Measurements from ENCODE around the gene CEMIP2.
"Not testable (repeated sequence)": the region's sequence is repeated elsewhere in the genome, so short reads cannot be mapped to it uniquely, and the experiment has no call there.

Gene CEMIP2, protein sequence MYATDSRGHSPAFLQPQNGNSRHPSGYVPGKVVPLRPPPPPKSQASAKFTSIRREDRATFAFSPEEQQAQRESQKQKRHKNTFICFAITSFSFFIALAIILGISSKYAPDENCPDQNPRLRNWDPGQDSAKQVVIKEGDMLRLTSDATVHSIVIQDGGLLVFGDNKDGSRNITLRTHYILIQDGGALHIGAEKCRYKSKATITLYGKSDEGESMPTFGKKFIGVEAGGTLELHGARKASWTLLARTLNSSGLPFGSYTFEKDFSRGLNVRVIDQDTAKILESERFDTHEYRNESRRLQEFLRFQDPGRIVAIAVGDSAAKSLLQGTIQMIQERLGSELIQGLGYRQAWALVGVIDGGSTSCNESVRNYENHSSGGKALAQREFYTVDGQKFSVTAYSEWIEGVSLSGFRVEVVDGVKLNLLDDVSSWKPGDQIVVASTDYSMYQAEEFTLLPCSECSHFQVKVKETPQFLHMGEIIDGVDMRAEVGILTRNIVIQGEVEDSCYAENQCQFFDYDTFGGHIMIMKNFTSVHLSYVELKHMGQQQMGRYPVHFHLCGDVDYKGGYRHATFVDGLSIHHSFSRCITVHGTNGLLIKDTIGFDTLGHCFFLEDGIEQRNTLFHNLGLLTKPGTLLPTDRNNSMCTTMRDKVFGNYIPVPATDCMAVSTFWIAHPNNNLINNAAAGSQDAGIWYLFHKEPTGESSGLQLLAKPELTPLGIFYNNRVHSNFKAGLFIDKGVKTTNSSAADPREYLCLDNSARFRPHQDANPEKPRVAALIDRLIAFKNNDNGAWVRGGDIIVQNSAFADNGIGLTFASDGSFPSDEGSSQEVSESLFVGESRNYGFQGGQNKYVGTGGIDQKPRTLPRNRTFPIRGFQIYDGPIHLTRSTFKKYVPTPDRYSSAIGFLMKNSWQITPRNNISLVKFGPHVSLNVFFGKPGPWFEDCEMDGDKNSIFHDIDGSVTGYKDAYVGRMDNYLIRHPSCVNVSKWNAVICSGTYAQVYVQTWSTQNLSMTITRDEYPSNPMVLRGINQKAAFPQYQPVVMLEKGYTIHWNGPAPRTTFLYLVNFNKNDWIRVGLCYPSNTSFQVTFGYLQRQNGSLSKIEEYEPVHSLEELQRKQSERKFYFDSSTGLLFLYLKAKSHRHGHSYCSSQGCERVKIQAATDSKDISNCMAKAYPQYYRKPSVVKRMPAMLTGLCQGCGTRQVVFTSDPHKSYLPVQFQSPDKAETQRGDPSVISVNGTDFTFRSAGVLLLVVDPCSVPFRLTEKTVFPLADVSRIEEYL (N-terminal part only)

DNA sequence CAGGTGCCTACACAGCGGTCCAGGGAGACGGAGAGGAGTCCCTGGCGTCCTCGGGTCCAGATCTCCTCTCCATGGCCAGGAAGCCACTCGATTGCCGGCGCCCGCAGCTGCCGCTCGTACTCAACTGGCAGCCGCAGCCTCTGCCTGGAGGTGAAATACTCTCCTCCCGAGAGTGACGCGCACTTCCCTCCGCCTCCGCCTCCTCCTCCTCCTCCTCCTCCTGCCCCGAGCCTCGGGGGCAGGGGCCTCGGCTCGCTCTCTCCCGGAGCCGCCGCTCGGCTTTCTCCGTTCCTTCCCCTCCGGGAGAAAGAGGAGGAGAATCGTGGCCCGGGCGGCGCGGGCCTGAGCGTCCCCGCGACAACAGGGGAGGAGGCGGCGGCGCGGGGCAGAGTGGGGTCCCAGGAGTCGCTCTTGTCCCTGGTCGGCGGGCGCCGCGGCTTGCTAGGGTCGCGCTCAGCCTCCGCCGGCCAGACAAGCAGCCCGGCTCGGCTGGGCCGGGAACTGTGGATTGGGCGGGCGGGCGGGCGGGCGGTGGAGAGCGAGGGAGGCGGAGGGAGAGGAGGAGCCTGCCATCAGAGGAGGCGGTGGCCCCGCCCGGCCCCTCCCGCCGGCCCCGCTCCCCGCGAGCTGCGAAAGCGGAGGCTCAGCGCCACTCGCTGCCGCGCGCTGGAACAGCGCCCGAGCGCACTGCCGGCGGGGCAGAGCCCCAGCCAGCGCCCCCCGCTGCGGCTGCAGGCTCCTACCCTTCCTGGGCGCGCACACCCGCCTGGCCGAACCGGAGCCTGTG lies at the start of gene CEMIP2:
CEMIP2 (minus strand) TSS at position 126 of the 787 bp plus-strand sequence. CDS start 18,140 bp downstream, outside the sequence.
- peak; percentile 74 to 83 for DNase-seq

DNA sequence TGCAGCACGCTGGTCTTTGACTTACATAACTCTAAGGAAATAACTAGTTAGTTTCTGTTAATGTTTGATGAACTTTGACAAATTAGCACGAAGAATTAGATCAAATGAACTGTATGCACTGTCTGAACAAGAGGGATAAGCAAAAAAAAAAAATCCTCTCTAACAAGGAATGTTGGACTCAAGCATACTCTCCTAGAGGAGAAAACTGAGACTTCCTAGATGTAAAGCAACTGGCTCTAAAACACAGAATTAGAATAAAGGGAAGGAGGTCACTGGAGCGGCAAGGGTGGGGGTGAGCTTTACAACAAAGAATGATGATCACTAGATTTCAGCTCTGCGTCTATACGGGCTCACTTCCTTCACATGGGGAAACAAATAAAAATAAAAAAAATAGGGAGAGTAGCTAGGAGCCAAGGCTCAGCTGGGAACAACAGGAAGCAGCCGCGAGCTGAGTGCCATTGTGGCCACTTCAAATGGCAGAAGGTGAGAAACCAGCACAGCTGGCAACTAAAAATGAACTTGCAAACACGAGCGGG lies 48.7 kb upstream of the CEMIP2 start:
- DNase-seq, result no peak

DNA sequence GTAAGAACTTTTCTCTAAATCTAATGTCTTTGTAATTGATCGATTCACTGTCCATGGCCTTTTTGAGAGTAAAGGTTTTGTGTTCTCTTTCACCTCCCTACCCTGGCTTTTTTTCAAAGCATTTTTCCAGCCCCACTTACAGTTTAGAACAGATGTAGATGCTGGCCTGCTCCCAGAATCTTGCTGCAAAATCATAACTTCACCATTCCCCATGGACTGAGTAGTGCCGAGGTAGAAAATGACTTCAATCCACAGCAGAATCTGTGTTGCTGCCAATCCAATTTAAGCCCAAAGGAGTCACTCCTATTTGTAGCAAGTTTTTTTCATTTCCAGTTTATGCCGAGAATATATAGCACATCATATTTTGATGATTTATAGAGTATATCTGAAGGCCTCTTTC lies 46.5 kb upstream of the CEMIP2 start:
- no peak for DNase-seq

DNA sequence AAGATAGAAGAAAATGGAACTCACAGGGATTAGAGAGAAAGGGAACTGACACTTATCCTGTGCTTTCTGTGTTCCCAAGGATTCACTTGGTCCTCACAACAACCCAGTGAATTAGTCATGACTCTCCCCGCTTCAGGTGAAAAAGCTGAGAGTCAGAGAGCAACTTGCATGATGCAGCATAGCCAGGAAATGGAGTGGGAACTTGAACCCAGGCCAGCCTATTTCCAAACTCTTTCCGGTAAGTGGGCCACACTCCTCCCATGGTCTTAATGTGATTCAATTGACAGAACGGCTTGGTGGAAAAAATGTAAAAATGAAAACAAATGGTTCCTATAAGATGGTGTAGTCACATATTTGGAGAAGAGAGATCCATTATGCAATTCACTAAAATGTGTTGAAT lies 45.9 kb upstream of the CEMIP2 start:
- DNase-seq, result no peak

DNA sequence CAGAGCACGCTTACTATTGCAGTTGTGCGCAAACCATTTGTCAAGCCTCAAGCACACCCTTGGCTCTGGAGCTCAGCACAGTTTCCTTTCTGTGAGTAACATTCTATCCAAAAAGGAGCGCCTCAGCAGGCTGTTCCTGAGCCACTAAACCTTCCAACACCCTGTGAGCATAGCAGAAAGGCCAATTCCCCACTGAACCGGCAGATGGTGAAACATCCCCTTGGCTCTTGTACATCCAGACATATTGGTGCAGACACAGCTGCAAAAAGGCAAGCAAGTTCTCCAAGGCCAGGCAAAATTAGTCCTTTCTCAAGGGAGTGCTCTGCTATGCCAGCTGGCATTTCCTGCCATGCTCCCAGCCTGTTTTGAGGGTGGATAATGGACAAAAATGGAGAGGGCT lies 44.1 kb upstream of the CEMIP2 start:
- DNase-seq, result no peak

DNA sequence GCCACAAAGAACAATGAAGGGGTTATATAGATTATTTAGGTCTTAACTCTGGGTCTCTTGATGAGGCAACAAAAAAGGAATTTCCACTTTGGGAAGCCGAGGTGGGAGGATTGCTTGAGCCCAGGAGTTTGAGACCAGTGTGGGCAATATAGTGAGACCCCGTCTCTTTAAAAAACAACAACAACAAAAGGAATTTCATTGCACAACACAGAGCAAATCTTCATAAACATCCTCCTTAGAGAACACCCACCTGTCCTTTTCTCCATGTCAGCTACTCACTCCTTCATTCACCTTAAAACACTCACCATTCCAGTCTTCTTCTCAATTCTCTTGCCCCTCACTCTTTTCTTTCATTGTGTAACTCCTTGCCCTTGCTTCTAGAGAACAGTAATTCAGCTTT lies 39.8 kb upstream of the CEMIP2 start:
- DNase-seq, result no peak

DNA sequence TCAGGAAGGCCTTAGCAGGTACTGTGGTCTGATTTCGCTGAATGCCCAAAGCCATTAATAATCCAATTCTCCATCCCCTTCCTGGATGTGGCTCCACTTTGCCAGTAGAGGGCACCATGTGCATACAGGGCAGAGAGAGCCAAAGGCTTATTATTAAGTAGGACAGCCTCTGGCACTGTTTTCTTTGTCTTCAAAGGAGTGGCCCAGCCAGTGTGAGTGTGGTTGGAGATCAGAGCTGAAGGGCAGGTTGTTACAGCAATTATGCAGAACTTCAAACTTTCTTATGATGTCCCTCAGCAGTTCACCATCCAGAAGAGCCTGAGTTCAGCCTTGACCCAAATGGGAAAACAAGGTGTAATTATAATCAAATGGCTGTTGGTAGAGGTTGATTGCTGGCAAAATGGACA lies 38.6 kb upstream of the CEMIP2 start:
- peak; percentile 41 to 54 for DNase-seq

DNA sequence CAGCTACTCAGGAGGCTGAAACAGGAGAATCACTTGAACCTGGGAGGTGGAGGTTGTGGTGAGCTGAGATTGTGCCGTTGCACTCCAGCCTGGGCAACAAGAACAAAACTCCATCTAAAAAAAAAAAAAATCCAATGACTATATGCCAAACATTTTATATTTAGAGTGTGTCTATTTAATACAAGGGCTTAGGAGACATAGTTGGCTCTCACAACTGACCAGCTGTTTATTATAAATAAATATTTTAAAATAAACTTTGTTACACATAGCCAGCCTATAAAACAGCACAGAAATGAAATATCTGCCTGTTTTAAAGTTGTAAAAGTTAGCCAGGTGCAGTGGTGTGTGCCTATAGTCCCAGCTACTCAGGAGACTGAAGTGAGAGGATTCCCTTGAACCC lies 36.8 kb upstream of the CEMIP2 start:
- DNase-seq, result not testable (repeated sequence)

DNA sequence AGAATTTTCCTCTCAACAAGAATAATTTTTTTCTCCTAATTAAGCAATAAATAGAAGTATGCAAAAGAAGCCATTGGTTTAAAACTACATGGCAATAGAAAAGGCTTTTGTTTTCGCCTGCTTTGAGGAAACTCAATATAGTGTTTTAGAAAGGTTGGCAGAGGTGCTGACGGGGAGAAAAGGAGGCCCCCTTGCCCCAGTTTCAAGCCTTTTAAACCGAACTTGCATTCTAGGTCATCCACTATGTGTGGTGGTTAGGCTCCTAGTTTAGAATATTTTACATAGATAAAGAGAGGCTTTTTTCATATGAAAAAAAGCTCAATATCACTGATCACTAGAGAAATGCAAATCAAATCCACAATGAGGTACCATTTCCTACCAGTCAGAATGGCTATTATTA lies 33.5 kb upstream of the CEMIP2 start:
- no peak for DNase-seq

DNA sequence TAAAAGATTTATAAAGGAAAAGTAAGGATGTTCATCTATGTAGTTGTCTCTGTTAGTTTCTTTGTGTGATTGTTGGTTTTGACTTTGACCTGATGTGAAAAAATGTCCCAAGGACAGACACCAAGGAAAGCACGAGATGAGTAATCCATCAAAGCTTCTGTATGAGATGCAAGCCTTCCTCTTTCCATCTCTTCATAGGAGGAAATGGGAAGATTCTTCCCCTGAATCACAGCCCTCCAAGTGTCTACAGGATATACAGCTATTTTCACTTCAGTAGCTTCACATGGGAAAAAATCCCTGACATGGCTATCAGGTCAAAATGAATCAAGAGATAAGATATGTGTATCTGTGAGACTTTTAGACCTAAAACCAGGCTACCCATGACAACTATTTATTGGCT lies 29.0 kb upstream of the CEMIP2 start:
- DNase-seq, result no peak

DNA sequence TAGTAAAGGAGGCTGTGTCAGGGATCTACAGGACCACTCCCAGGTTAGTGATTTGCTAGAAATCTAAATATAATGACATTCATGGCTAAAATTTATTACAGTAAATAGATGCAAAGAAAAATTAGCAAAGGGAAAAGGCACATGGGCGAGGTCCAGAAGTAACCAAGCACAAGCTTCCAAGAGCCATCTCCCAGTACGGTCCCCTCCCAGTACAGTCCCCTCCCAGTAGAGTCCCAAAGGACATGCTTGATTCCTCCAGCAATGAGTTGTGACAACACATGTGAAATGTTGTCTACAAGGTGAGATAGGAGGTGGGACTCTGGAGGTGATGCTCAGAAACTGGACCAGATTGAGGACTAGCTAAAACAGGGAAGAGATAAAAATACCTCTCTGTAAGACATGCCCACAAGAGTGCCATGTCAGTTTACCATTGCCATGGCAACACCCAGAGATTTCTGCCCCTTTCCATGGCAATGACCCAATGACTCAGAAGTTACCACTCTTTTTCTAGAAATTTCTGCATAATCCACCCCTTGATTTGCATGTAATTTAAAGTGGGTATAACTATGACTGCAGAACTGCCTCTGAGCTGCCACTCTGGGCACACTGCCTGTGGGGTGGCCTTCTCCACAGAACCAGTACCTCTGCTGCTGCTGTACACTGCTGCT lies 27.9 kb upstream of the CEMIP2 start:
- no peak for DNase-seq

DNA sequence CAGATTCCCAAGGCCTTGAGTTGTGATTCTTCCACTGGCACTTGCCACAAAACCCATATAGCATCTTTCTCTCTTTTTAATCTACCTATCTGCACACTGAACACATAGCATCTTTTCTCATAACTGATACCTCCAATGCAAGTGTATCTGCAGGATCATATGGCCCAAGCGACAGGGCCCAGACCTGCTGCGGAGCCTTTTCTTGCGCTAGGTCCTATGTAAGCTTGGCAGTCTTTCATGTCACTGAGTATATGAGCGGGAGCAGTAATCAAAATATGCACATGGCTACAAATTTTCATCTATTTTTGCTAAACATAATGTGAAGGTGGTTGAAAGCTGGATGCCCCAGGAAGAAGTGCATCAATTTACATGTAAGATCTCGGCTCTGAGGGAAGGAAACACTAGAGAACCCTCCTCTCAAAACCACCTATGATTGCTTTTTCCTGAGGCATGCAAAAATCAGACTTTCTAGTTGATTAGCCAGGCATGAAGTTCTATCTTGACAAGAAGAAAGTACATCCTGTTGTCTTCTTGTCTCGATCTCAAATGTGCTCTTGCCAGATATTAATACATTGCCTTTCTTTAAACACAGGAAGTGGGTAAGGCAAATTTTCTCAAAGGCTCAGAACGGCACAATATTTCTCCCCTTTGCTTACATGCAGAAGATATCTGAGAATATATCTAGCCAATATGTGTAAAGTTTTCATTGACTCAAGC lies 26.9 kb upstream of the CEMIP2 start:
- DNase-seq, result no peak

DNA sequence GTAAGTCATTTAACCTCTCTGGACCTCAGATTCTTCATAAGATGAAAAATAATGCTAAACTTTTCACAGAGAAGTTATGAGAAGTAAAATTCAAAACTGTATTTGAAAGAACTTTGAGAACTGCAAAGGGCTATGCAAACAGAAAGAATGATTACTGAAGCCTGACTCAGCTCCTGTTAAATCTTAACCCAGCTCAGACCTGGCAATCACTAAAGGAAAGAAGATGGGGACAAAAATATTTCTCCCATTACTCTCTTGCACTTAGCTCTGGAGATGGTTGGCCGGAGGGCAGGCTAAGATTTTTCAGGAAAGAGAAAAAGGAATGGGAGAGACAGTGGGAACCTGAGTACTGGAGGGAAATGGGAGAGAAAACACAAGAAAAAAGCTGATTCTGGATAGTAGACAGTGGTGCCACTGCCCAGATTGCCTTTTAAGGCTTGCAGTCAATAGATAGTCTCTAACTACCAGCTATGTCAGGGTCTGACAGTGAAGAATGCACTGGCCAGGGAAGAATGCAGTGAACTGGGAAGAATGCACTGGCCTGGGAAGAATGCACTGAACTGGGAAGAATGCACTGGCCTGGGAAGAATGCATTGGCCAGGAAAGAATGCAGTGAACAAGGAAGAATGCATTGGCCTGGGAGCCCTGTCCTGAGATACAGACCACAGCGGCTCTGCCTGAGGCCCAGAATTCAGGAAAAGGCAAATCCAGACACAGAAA lies 25.2 kb upstream of the CEMIP2 start:
- no peak for DNase-seq

DNA sequence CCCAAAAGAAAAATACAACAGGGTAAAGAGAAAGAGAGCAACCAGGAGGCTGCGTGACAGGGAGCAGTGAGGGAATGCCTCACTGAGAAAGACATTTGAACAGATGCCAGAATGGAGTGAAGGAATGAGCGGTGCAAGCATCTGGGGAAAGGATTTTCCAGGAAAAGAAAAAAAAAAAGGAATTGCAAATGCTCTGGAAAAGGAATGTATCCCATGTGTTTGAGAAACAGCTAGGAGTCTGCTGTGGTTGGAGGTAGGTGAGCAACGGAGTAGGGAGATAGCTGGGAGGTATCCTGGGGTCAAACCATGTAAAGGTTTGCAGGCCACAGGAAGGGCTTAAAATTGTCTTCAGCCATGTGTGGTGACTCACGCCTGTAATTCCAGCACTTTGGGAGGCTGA lies 23.6 kb upstream of the CEMIP2 start:
- no peak for DNase-seq

DNA sequence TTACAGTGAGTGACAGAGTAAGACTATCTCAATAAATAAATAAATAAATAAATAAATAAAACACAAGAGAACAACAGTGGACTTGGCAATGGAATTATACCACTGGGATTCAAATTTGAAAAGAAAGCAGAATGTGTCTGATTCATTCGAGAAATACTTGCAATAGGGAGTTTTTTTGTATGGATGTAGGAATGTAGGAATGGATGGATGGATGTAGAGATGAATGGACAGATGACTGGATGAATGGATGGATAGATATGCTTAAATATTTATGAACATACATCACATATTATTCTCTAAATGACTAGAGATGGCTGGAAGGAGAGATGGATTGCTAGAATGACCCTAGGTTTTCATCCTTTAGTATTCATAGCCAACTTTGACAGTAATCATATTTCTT lies 22.0 kb upstream of the CEMIP2 start:
- DNase-seq, result no peak

DNA sequence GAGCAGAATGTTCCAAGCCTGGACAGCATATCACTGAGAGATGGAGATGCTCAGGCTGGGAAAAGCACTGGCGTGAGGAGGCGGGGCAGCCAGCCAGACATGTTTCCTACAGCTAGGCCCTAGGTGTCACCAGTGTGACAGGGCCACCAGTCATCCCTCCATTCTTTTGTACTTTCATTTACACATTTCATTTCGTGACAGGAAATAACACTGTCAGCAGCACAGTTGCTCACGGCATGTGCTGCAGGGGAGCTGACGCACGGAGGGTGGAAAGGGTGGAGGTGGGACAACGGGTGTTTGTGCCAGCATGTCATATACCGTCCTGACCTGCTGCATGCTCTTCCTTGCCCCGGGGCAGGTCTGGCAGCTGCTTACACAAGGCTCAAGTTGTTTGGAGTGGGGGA lies 14.8 kb upstream of the CEMIP2 start:
- DNase-seq, result peak; percentile 57 to 63

DNA sequence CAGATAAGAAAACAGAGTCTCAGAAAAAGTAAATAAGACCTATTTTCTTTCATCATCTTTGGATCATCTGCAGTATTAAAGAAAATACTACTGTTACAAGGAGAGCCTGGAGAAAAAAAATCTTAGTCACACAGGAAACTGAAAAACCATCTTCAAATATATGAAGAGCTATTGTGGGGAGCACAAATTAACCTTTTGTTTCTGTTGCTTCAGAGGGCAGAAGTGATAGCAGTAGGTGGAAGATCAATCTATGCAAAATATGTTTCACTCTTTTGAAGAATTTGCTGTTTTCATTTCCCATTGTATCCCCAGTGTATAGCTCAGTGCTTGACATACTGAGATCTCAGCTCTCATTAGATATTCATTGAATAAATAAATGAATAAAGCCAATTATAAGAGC lies 13.1 kb upstream of the CEMIP2 start:
- DNase-seq, result no peak

DNA sequence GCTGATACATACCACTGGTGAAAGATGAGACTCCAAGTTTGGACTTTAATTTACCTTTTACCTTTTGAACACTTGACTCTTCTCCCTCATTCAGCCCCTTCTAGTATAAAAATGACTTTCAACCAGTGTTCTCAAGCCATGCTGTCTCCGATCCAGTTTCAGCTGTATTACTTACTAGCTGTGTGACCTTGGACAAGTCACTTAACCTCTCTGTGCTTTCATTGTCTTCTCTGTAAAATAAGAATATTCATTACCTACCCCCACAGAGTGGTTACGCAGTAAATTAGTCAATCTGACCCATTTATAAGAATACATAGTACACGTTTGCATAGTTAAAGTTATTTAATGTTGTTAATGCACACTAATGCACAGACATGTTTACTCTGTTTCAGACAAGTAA lies 12.6 kb upstream of the CEMIP2 start:
- no peak for DNase-seq

DNA sequence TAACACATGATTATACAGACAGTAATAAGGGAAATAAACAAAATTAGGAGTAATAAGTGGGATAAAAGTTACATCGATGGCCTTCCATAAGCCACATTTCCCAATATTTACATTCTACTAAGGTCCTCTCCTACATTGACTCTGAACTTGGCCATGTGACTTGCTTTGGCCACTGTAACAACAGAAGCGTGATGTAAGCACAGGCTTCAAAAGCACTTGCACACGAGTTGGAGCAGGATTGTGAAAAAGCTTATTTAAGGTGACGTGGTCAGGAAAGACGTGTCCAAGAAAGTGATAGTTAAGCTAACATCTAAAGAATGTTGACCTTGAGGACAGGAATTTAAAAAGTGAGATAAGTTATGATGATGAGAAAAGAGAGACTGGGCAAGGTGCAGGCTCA lies 9.8 kb upstream of the CEMIP2 start:
- no peak for DNase-seq

DNA sequence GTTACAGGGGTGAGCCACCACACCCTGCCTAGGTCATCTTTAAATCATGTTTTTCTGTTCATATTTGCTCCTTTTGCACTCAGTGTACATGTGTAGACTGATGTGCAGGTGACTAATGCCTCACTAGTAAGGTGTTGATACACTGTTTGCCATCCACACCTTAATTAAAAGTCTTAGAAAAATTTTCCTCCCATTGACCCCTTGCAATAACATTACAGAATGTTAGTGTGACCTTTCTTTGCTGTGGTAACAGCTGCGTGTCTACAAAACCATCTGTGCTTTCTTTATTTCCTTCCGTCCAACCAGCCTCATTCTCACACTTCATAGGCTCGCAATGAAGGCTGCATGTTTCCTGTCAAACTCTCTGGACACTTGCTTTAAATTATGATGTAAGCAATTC lies 6.6 kb upstream of the CEMIP2 start:
- DNase-seq, result no peak

Measured in stimulated activated CD4-positive, alpha-beta T cell treated with anti-CD3 and anti-CD28 coated beads, Interleukin-2, amount 100 ng/mL, for 48 hours (primary cell).